HG02938 (cell line): ENCODE results near the gene ARL4D.
"Not testable (repeated sequence)": the region's sequence is repeated elsewhere in the genome, so short reads cannot be mapped to it uniquely, and the experiment has no call there.

Experiments
- ATAC-seq: cut with Tn5 transposase; IDR thresholded peaks from one replicate; pipeline ENCODE4 v1.9.1; 2021; ENCODE audit warnings: mild to moderate bottlenecking, moderate library complexity; ENCODE audit not compliant: unreplicated experiment

The ARL4D gene

GRCh38 chr17:43419375-43419882 lies 20.6 kb downstream of the ARL4D start:
- not testable (repeated sequence) for ATAC-seq

GRCh38 chr17:43423777-43424455 lies 25.1 kb downstream of the ARL4D start:
- no peak for ATAC-seq

GRCh38 chr17:43427362-43428043 lies 28.7 kb downstream of the ARL4D start:
- no peak for ATAC-seq

GRCh38 chr17:43428524-43428923 lies 29.7 kb downstream of the ARL4D start:
- ATAC-seq = no peak

GRCh38 chr17:43430936-43431713 lies 32.3 kb downstream of the ARL4D start:
- no peak for ATAC-seq

- ATAC-seq = no peak
Measured at GRCh38 chr17:43431714-43432523, 33.1 kb downstream of the ARL4D start.

GRCh38 chr17:43434902-43435319 lies 36.1 kb downstream of the ARL4D start:
- ATAC-seq = no peak

- no peak for ATAC-seq
Measured at GRCh38 chr17:43437756-43438155, 39.0 kb downstream of the ARL4D start.

- ATAC-seq = no peak
Measured at GRCh38 chr17:43438626-43439025, 39.8 kb downstream of the ARL4D start.

- no peak for ATAC-seq
Measured at GRCh38 chr17:43439041-43439440, 40.2 kb downstream of the ARL4D start.

GRCh38 chr17:43442711-43443110 lies 43.9 kb downstream of the ARL4D start:
- no peak for ATAC-seq

GRCh38 chr17:43443381-43443780 lies 44.6 kb downstream of the ARL4D start:
- ATAC-seq = no peak

GRCh38 chr17:43444223-43445008 lies 45.6 kb downstream of the ARL4D start:
- ATAC-seq = no peak

- no peak for ATAC-seq
Measured at GRCh38 chr17:43445009-43445589, 46.3 kb downstream of the ARL4D start.

GRCh38 chr17:43446773-43447172 lies 48.0 kb downstream of the ARL4D start:
- no peak for ATAC-seq

GRCh38 chr17:43448720-43449469 lies 50.1 kb downstream of the ARL4D start:
- no peak for ATAC-seq

- ATAC-seq = no peak
Measured at GRCh38 chr17:43449470-43450248, 50.9 kb downstream of the ARL4D start.
